ENCODE data around the gene HIC2.
"Not testable (repeated sequence)": the region's sequence is repeated elsewhere in the genome, so short reads cannot be mapped to it uniquely, and the experiment has no call there.

- not testable (repeated sequence) for TF ChIP-seq OSR2 (tag by site-specific recombination; IDR thresholded peaks at IDR 0.05); ZNF138 (tag by site-specific recombination; IDR thresholded peaks at IDR 0.05; ENCODE audit: borderline replicate concordance); ZBTB21 (tag by site-specific recombination; IDR thresholded peaks at IDR 0.05); ZSCAN23 (tag by site-specific recombination; IDR thresholded peaks at IDR 0.05); ZNF146 (tag by site-specific recombination; IDR thresholded peaks at IDR 0.05); GLIS1 (tag by site-specific recombination; IDR thresholded peaks at IDR 0.05); SP2 (tag by site-specific recombination; IDR thresholded peaks at IDR 0.05); SALL2 (tag by site-specific recombination; IDR thresholded peaks at IDR 0.05; ENCODE audit: borderline replicate concordance); ZNF639 (tag by site-specific recombination; IDR thresholded peaks at IDR 0.05); ZNF274 (IDR thresholded peaks at IDR 0.05; ENCODE audit: low read length); ZNF274 (tag by site-specific recombination; IDR thresholded peaks at IDR 0.05; ENCODE audit: borderline replicate concordance); ZNF2 (tag by site-specific recombination; IDR thresholded peaks at IDR 0.05)
- TF ChIP-seq, protein P1, sequence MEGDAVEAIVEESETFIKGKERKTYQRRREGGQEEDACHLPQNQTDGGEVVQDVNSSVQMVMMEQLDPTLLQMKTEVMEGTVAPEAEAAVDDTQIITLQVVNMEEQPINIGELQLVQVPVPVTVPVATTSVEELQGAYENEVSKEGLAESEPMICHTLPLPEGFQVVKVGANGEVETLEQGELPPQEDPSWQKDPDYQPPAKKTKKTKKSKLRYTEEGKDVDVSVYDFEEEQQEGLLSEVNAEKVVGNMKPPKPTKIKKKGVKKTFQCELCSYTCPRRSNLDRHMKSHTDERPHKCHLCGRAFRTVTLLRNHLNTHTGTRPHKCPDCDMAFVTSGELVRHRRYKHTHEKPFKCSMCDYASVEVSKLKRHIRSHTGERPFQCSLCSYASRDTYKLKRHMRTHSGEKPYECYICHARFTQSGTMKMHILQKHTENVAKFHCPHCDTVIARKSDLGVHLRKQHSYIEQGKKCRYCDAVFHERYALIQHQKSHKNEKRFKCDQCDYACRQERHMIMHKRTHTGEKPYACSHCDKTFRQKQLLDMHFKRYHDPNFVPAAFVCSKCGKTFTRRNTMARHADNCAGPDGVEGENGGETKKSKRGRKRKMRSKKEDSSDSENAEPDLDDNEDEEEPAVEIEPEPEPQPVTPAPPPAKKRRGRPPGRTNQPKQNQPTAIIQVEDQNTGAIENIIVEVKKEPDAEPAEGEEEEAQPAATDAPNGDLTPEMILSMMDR (tag by site-specific recombination; IDR thresholded peaks at IDR 0.05): not testable (repeated sequence)
Measured at GRCh38 chr22:21469097-21469994, 52.2 kb downstream of the HIC2 start.

Data from HEK293 (cell line).